Adrenal gland (tissue), 12 donors: Measurements from ENCODE around the gene VAC14. TPM values are rescaled to one million over a fixed set of nuclear protein-coding genes. Genes with fewer than 3 reads are reported as not detected.

Experiments
- DNase-seq, 7 donors: peaks; one replicate each; pipeline ENCODE4 v3.0.0-alpha.2; 2019 to 2020
- H3K27ac ChIP-seq, 5 donors: fragments of 200-600 bp; sonication (generic) in 4 of 5; 1 replicate in 3 of 5; 2 replicates in 2 of 5; pipeline versions ENCODE4 v1.5.1 to v1.8.0; 2016 to 2020; ENCODE audit warnings: mild to moderate bottlenecking in 1 of 5
- H3K27me3 ChIP-seq: fragments of 200-600 bp; 2 replicates; pipeline ENCODE4 v1.8.0; 2021
- H3K36me3 ChIP-seq, 2 donors: fragments of 200-600 bp; replicated peaks in 1 of 2; 1 replicate in 1 of 2; 2 replicates in 1 of 2; pipeline versions ENCODE4 v1.5.1 to v1.8.0; 2018 to 2022
- H3K4me1 ChIP-seq, 2 donors: fragments of 200-600 bp; replicated peaks in 1 of 2; 1 replicate in 1 of 2; 2 replicates in 1 of 2; pipeline versions ENCODE4 v1.5.1 to v1.8.0; 2018 to 2021
- H3K4me3 ChIP-seq, 4 donors: fragments of 200-600 bp; sonication (generic) in 3 of 4; one replicate each; pipeline ENCODE4 v1.5.1; 2016 to 2018
- H3K9me3 ChIP-seq, 3 donors: fragments of 200-600 bp; sonication (generic) in 1 of 3; replicated peaks in 1 of 3; 1 replicate in 2 of 3; 2 replicates in 1 of 3; pipeline versions ENCODE4 v1.5.1 to v1.8.0; 2016 to 2021
- POLR2A ChIP-seq, 2 donors: fragments of 450-650 bp; IDR thresholded peaks; one replicate each; pipeline ENCODE4 v1.6.1; 2017; ENCODE audit warnings: antibody characterized with exemption in 2 of 2, mild to moderate bottlenecking in 2 of 2, moderate library complexity in 1 of 2
- WGBS, 4 donors: extraction: QIAGEN DNeasy Blood & Tissue Kit in 2 of 4; methylation state at CpG; one replicate each; pipeline versions ENCODE4 v1.1.5 to v1.1.7; 2013 to 2017; 5-methylcytosine and 5-hydroxymethylcytosine counted together
- intact Hi-C, 2 donors: fragments of 100-400 bp; cut with DNase I; formaldehyde crosslinking; loops; one replicate each; pipeline versions ENCODE4 v1.14.1 to v1.15.0; 2022 to 2023
- polyA plus RNA-seq, 3 donors: library from polyadenylated mRNA; stranded (reverse); fragments of 200-250 nt in 2 of 3; fragments of 350-450 nt in 1 of 3; fragmentation: Illumina TruSeq in 1 of 3; extraction: RNeasy Lipid Tissue Mini Kit (QIAGEN cat#74804) in 1 of 3; gene quantifications; one replicate each; pipeline ENCODE4 v1.2.3, GENCODE V29; 2013 to 2014
- total RNA-seq, 9 donors: library from RNA; depleted of rRNA in 4 of 9; stranded (reverse); fragments of >200 nt in 4 of 9; fragments of 120-200 nt in 1 of 9; fragmentation: NEBNext Ultra II Directional in 1 of 9; extraction: Animal tissue kit (Norgen Biotek cat#: 25700) in 1 of 9; gene quantifications; one replicate each; pipeline versions ENCODE4 v1.1.0 to v1.2.4, GENCODE V29; 2013 to 2023
- TF ChIP-seq, protein P1 (sequence below), 6 experiments: fragments of 450-650 bp in 4 of 6; fragments of 200-600 bp in 2 of 6; sonication (generic) in 1 of 6; IDR thresholded peaks; 1 replicate in 5 of 6; 2 replicates in 1 of 6; pipeline versions ENCODE4 v1.5.1 to v1.8.0; 2016 to 2021; ENCODE audit warnings: antibody characterized with exemption in 6 of 6, mild to moderate bottlenecking in 2 of 6, moderate library complexity in 1 of 6
- donor health status: healthy with polysubstance abuse.
- donor health status: Bipolar disorder and iron deficiency.
- donor health status: DM: yes; HTN: yes; CAD: no.
- donor health status: DM: no; HTN: no; CAD: no.
- donor health status: DM: no; HTN: no; CAD: no.
- donor health status: DM: yes; HTN: yes; CAD: no.

Gene VAC14
- total and polyA plus RNA-seq, 12 donors = 24.6 to 74.8 (median 50.1) TPM

DNA sequence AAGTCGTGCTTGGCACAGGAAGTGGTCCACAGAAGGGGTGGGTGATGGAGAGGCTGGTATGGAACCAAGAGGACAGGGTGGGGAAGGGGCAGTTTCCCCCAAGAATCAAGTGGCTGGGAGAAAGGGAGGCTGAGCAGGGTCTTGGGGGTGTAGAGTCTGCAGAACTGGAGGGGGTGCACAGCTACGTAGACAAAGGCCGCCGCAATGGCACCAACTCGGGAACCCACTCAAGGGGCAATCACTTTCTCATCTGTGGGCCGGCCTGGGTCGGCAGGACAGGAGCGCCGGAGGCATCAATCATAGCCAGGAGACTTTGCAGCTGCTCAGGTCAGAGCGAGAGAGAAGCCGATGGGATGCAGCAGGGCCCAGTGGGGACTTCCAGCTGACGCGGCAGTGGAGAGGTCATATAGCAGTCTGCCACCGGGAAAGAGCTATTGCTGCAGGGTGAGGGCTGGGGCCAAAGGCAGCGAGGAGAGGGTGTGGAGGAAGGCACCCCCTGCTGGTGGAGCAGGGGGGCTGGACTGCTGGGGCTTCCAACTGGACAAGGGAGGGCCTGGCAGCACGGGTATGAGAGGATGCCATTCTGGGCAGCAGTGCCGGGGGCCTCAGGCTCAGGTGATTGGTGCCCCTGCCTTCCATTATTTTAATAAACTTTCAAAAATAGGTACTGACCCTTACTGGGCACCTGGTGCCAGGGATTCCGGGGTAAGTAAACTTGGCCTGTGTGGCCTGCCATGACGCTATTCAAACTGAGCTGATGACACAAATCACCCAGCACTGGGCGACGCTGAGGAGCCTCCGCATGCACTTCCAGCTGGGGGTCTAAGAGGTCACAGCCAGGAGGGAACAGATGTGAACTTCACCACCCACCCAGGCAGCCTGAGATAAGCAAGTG is 62.6 kb downstream of the VAC14 start:
- H3K9me3 ChIP-seq = no peaks in the 10 kb centered on the region
- H3K4me3 ChIP-seq = no peak overlapping the region
- peak overlapping the region in 4 of 5 donors; percentile 77 to 91 (median 84) for H3K27ac ChIP-seq
- peak; percentile 63 to 91 (median 88) for DNase-seq
- peaks cover 16 to 33% of the 10 kb centered on the region in 2 donors for H3K4me1 ChIP-seq
- H3K27me3 ChIP-seq = no peaks in the 10 kb centered on the region
- TF ChIP-seq POLR2A (IDR thresholded peaks at IDR 0.05) = peak in 1 of 2 donors; percentile 4
- TF ChIP-seq, protein P1, sequence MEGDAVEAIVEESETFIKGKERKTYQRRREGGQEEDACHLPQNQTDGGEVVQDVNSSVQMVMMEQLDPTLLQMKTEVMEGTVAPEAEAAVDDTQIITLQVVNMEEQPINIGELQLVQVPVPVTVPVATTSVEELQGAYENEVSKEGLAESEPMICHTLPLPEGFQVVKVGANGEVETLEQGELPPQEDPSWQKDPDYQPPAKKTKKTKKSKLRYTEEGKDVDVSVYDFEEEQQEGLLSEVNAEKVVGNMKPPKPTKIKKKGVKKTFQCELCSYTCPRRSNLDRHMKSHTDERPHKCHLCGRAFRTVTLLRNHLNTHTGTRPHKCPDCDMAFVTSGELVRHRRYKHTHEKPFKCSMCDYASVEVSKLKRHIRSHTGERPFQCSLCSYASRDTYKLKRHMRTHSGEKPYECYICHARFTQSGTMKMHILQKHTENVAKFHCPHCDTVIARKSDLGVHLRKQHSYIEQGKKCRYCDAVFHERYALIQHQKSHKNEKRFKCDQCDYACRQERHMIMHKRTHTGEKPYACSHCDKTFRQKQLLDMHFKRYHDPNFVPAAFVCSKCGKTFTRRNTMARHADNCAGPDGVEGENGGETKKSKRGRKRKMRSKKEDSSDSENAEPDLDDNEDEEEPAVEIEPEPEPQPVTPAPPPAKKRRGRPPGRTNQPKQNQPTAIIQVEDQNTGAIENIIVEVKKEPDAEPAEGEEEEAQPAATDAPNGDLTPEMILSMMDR (IDR thresholded peaks at IDR 0.05) = peak; percentile 65 to 87 (median 84)
- intact Hi-C loops = loop anchor here in 1 of 2 donors (5.0 kb wide), 1 partner anchor 41 kb away; no protein-coding TSS in a partner anchor
- no peaks in the 10 kb centered on the region for H3K36me3 ChIP-seq
- 43 to 62% (median 55%) methylated on average over 14 to 22 of the region's 22 CpGs for WGBS, 4 donors

DNA sequence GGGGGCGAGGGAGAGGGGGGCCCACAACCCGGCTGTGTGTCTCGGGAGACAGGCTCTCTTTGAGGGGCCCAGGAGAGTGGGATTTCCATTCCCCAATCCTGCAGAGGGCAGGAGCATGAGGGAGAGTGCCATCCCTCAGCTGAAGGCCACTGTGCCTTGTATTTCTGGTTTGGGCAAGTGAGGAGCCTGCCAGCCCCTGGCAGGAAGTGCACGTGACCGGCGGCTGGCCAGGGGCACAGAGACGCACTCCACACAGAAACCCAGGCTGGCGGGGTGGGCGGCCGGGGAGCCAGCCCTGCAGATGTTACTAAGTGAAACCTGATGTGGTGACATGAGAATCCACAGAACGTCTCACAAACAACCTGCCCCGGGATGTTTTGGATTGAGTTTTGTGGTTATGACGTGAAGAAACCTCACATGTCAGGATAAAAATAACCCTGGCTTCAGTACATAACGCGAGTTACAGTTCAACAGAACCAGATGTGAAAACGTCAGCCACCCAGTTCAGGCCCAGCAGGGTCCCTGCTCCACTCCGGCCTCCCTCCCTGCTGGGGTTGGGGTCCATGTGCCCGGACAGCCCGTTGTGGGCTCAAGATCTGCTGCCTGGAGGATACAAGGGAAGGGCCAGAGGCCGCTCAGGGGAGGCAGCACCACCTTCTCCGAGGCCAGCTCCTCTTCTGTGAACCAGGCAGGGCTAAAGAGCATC is 63.4 kb downstream of the VAC14 start:
- peak overlapping the region in 4 of 5 donors; percentile 77 to 91 (median 84) for H3K27ac ChIP-seq
- intact Hi-C loops = loop anchor here in 1 of 2 donors (5.0 kb wide), 1 partner anchor 40 kb away; no protein-coding TSS in a partner anchor
- no peaks in the 10 kb centered on the region for H3K27me3 ChIP-seq
- H3K4me1 ChIP-seq = peaks cover 16 to 33% of the 10 kb centered on the region in 2 donors
- peak; percentile 61 to 88 (median 73) for DNase-seq
- WGBS, 4 donors = 24 to 38% (median 30%) methylated on average over 10 to 21 of the region's 21 CpGs
- no peak overlapping the region for H3K4me3 ChIP-seq
- TF ChIP-seq, protein P1 (IDR thresholded peaks at IDR 0.05) = no peak
- TF ChIP-seq POLR2A (IDR thresholded peaks at IDR 0.05) = peak in 1 of 2 donors; percentile 42
- no peaks in the 10 kb centered on the region for H3K9me3 ChIP-seq
- no peaks in the 10 kb centered on the region for H3K36me3 ChIP-seq

- no peak for DNase-seq
- no peak for TF ChIP-seq POLR2A (IDR thresholded peaks at IDR 0.05)
- TF ChIP-seq, protein P1 (IDR thresholded peaks at IDR 0.05) = peak in 1 of 6 experiments; percentile 1
- Histone ChIP-seq H3K9me3 (no peaks in the 10 kb centered on the region), H3K4me3 (no peak overlapping the region), H3K36me3 (no peaks in the 10 kb centered on the region), H3K4me1 (peaks cover 16 to 30% of the 10 kb centered on the region in 2 donors), H3K27ac (peak overlapping the region in 4 of 5 donors; percentile 77 to 91 (median 84)), H3K27me3 (no peaks in the 10 kb centered on the region)
- WGBS, 4 donors = 91 to 93% (median 92%) methylated on average over 11 to 18 of the region's 18 CpGs
- intact Hi-C loops = loop anchor here in 1 of 2 donors (5.0 kb wide), 1 partner anchor 39 kb away; no protein-coding TSS in a partner anchor
Observed at GRCh38 chr16:70736465-70737376, 64.2 kb downstream of the VAC14 start.
